ENCODE data around the gene GPR33. TPM values are rescaled to one million over a fixed set of nuclear protein-coding genes. Genes with fewer than 3 reads are reported as not detected.

GPR33 gene
- total RNA-seq, 2 experiments from 2014 or later, result not detected

DNA sequence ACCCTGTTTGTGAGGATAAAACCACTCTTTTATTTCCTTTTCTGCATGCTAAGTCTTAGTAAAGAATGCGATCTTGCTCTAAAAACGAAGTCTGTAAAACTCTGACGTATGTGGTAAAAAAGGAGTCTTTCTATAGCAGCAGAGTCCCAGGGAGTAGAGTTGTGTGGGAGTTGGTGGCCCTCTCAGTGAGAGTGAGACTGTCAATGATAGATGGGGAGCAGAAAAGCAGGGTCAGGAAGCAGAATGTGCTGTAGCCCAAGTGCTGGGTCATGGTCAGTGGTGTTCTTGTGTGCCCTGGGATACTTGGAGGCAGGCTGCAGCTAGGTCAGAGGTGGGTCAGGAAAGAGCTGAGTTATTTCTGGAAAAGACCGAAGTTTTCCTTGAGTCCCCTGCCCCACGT lies 20.3 kb upstream of the GPR33 start:
- H3K4me3 ChIP-seq (ENCODE audit: low read depth, low read length, poor library complexity, severe bottlenecking), result no peak overlapping the region
- H3K36me3 ChIP-seq (ENCODE audit: insufficient read depth, low read length), result no peaks in the 10 kb centered on the region
- H2AFZ ChIP-seq (ENCODE audit: low read length), result no peak overlapping the region
- no peaks in the 10 kb centered on the region for H3K4me1 ChIP-seq (ENCODE audit: insufficient read depth, low read length, poor library complexity, severe bottlenecking)
- DNase-seq (ENCODE audit: low spot score), result no peak
- H3K9me2 ChIP-seq (ENCODE audit: insufficient read depth, low read length), result no peaks in the 10 kb centered on the region
- no peak overlapping the region for H3K4me2 ChIP-seq (ENCODE audit: low read length)
- H3K27ac ChIP-seq (ENCODE audit: low read depth, low read length, poor library complexity, severe bottlenecking), result no peak overlapping the region
- TF ChIP-seq, protein P1, sequence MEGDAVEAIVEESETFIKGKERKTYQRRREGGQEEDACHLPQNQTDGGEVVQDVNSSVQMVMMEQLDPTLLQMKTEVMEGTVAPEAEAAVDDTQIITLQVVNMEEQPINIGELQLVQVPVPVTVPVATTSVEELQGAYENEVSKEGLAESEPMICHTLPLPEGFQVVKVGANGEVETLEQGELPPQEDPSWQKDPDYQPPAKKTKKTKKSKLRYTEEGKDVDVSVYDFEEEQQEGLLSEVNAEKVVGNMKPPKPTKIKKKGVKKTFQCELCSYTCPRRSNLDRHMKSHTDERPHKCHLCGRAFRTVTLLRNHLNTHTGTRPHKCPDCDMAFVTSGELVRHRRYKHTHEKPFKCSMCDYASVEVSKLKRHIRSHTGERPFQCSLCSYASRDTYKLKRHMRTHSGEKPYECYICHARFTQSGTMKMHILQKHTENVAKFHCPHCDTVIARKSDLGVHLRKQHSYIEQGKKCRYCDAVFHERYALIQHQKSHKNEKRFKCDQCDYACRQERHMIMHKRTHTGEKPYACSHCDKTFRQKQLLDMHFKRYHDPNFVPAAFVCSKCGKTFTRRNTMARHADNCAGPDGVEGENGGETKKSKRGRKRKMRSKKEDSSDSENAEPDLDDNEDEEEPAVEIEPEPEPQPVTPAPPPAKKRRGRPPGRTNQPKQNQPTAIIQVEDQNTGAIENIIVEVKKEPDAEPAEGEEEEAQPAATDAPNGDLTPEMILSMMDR (conservative IDR thresholded peaks at IDR 0.05; ENCODE audit: low read length), result no peak
- no peak for TF ChIP-seq EZH2phosphoT487 (IDR thresholded peaks at IDR 0.05; ENCODE audit: borderline replicate concordance, low read depth, low read length)
- no peaks in the 10 kb centered on the region for H3K9me3 ChIP-seq (ENCODE audit: low read length)
- no peaks in the 10 kb centered on the region for H4K20me1 ChIP-seq (ENCODE audit: insufficient read depth, low read length)
- POLR2A ChIA-PET, result no interaction called here
- H3K79me2 ChIP-seq (ENCODE audit: insufficient read depth, low read depth, low read length), result no peaks in the 10 kb centered on the region
- CTCF ChIA-PET (ENCODE audit: unreplicated experiment), result no interaction called here
- BruUV-seq (replicated peaks), result no TSS peak
- intact Hi-C loops (cut with micrococcal nuclease; ENCODE audit: unreplicated experiment), result no loop called here

DNA sequence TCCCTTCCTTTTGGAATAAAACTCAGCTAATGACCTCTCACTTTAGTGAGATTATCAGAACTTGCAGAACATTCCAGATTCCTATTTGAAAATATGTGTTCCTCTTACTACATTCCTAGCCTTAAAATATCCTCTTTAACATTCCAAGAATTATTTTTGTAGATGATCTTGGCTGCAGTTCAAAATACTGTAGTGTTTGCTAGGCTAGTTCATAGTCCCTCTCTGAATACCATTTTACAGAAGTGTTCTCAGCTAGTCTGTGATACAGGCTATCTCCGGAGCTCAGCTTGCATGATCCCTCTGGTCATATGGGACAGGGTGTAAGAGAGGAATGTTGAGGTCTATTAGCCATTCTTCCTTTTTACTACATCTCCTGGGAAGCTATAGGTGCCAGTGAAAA lies 17.6 kb upstream of the GPR33 start:
- POLR2A ChIA-PET, result interaction anchor here (0.6 to 1.1 kb wide), 3 partner anchors 48 to 329 kb away, joined by 3 read pairs; partner anchors contain the start of gene DTD2
- H3K79me2 ChIP-seq (ENCODE audit: insufficient read depth, low read depth, low read length), result no peaks in the 10 kb centered on the region
- no peaks in the 10 kb centered on the region for H3K36me3 ChIP-seq (ENCODE audit: insufficient read depth, low read length)
- H3K4me2 ChIP-seq (ENCODE audit: low read length), result no peak overlapping the region
- no peak overlapping the region for H3K27ac ChIP-seq (ENCODE audit: low read depth, low read length, poor library complexity, severe bottlenecking)
- CTCF ChIA-PET (ENCODE audit: unreplicated experiment), result no interaction called here
- H3K4me3 ChIP-seq (ENCODE audit: low read depth, low read length, poor library complexity, severe bottlenecking), result no peak overlapping the region
- H3K9me3 ChIP-seq (ENCODE audit: low read length), result no peaks in the 10 kb centered on the region
- intact Hi-C loops (cut with micrococcal nuclease; ENCODE audit: unreplicated experiment), result no loop called here
- no TSS peak for BruUV-seq (replicated peaks)
- TF ChIP-seq EZH2phosphoT487 (IDR thresholded peaks at IDR 0.05; ENCODE audit: borderline replicate concordance, low read depth, low read length), result no peak
- TF ChIP-seq, protein P1 (conservative IDR thresholded peaks at IDR 0.05; ENCODE audit: low read length), result no peak
- no peaks in the 10 kb centered on the region for H3K9me2 ChIP-seq (ENCODE audit: insufficient read depth, low read length)
- no peaks in the 10 kb centered on the region for H3K4me1 ChIP-seq (ENCODE audit: insufficient read depth, low read length, poor library complexity, severe bottlenecking)
- H2AFZ ChIP-seq (ENCODE audit: low read length), result no peak overlapping the region
- no peaks in the 10 kb centered on the region for H4K20me1 ChIP-seq (ENCODE audit: insufficient read depth, low read length)
- DNase-seq (ENCODE audit: low spot score), result no peak

DNA sequence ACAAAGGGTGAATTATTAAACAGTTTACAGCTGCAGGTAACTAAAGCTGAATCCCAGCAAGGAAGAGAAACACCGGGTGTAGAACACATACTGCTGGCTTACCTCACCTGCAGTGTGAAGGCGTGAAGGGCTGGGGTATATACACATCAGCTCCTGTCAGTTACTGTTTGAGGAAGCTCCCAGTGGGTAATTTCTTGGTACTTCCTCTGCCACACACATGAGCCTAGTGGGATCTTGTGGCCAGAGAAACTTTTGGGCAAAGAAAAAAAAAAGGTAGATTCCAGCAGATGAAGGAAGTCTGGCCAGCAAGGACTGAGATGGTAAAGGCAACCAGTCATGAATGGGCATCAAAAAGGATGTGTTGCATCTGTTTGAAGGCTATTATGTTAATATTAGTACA lies 14.0 kb upstream of the GPR33 start:
- Histone ChIP-seq H2AFZ (ENCODE audit: low read length) (no peak overlapping the region), H3K36me3 (ENCODE audit: insufficient read depth, low read length) (no peaks in the 10 kb centered on the region), H3K9me2 (ENCODE audit: insufficient read depth, low read length) (no peaks in the 10 kb centered on the region), H3K27ac (ENCODE audit: low read depth, low read length, poor library complexity, severe bottlenecking) (no peak overlapping the region), H4K20me1 (ENCODE audit: insufficient read depth, low read length) (no peaks in the 10 kb centered on the region), H3K79me2 (ENCODE audit: insufficient read depth, low read depth, low read length) (no peaks in the 10 kb centered on the region), H3K4me3 (ENCODE audit: low read depth, low read length, poor library complexity, severe bottlenecking) (no peak overlapping the region), H3K4me2 (ENCODE audit: low read length) (no peak overlapping the region), H3K4me1 (ENCODE audit: insufficient read depth, low read length, poor library complexity, severe bottlenecking) (no peaks in the 10 kb centered on the region), H3K9me3 (ENCODE audit: low read length) (no peaks in the 10 kb centered on the region)
- intact Hi-C loops (cut with micrococcal nuclease; ENCODE audit: unreplicated experiment), result no loop called here
- ChIA-PET CTCF (ENCODE audit: unreplicated experiment) (no interaction called here), POLR2A (interaction anchor here (0.6 kb wide), 1 partner anchor 469 kb away, joined by 3 read pairs; no protein-coding TSS in a partner anchor)
- no TSS peak for BruUV-seq (replicated peaks)
- TF ChIP-seq, protein P1 (conservative IDR thresholded peaks at IDR 0.05; ENCODE audit: low read length), result no peak
- TF ChIP-seq EZH2phosphoT487 (IDR thresholded peaks at IDR 0.05; ENCODE audit: borderline replicate concordance, low read depth, low read length), result no peak
- DNase-seq (ENCODE audit: low spot score), result no peak

Data from OCI-LY7 (cell line).